ENCODE measurements around the gene THSD7A. TPM values are rescaled to one million over a fixed set of nuclear protein-coding genes. Genes with fewer than 3 reads are reported as not detected.

The THSD7A gene
- polyA plus RNA-seq, 6 donors from 2014 or later = not detected

DNA sequence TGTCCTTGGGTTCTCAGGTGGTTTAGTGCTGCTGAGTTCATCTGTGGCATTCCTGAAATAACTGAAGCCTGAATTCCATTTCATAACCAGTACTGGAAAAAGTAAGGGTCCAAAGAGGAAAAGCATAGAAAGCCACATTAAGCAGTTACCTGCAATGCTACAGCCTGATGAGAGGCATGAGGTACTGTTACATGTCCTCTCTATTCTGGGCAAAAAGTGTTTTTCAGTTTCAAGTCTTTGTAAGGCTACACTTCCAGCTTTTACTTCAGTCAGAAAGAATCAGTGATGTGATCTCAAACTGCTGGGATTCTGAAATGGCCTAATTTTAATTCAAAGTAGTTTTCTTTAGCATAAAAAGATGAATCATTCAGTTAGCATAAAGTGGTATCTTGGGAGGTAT is 488.9 kb downstream of the THSD7A start:
- Mint-ChIP-seq H3K9me3 (no peaks in the 10 kb centered on the region), H3K27me3 (peaks cover 5 to 8% (median 8%) of the 10 kb centered on the region in 3 donors), H3K4me1 (peaks cover 0 to 4% (median 2%) of the 10 kb centered on the region in 3 donors), H3K36me3 (no peaks in the 10 kb centered on the region), H3K27ac (no peak overlapping the region), H3K4me3 (no peak overlapping the region)
- ATAC-seq (ENCODE audit: low read depth in 2 of 2) (no peak), DNase-seq (no peak)

GRCh38 chr7:11341285-11341944 is 490.6 kb downstream of the THSD7A start:
- H3K4me1 Mint-ChIP-seq = peaks cover 0 to 4% (median 2%) of the 10 kb centered on the region in 3 donors
- DNase-seq (no peak), ATAC-seq (ENCODE audit: low read depth in 2 of 2) (no peak)
- no peaks in the 10 kb centered on the region for H3K36me3 Mint-ChIP-seq
- no peak overlapping the region for H3K4me3 Mint-ChIP-seq
- H3K9me3 Mint-ChIP-seq = no peaks in the 10 kb centered on the region
- H3K27ac Mint-ChIP-seq = no peak overlapping the region
- H3K27me3 Mint-ChIP-seq = peaks cover 3 to 8% (median 8%) of the 10 kb centered on the region in 3 donors

DNA sequence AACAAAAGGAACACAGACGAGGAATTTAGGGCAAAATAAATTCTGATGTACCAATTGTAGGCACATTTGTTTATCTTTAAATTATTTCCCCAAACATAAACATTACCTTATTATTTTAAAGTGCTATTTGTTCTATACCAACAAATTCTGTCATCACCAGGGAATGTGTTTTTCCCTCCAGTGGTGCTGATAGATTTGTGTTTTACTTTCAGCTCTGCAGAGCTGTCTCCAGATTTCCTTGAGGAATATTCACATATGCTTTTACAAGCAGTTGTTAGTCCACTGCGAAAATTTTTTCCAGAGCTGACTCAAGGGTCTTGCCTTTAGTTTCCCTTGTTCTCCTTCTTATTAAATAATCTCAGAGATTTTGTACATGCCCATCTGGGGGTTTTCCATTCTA is 495.6 kb downstream of the THSD7A start:
- DNase-seq = no peak
- Mint-ChIP-seq H3K27me3 (peaks cover 0 to 8% (median 0%) of the 10 kb centered on the region in 3 donors), H3K27ac (no peak overlapping the region), H3K4me3 (no peak overlapping the region), H3K9me3 (no peaks in the 10 kb centered on the region), H3K36me3 (no peaks in the 10 kb centered on the region), H3K4me1 (no peaks in the 10 kb centered on the region)
- no peak for ATAC-seq (ENCODE audit: low read depth in 2 of 2)

GRCh38 chr7:11335947-11336346 is 496.1 kb downstream of the THSD7A start:
- Mint-ChIP-seq H3K36me3 (no peaks in the 10 kb centered on the region), H3K27ac (no peak overlapping the region), H3K4me3 (no peak overlapping the region), H3K27me3 (peaks cover 0 to 8% (median 0%) of the 10 kb centered on the region in 3 donors), H3K4me1 (no peaks in the 10 kb centered on the region), H3K9me3 (no peaks in the 10 kb centered on the region)
- DNase-seq = no peak
- ATAC-seq (ENCODE audit: low read depth in 2 of 2) = no peak

DNA sequence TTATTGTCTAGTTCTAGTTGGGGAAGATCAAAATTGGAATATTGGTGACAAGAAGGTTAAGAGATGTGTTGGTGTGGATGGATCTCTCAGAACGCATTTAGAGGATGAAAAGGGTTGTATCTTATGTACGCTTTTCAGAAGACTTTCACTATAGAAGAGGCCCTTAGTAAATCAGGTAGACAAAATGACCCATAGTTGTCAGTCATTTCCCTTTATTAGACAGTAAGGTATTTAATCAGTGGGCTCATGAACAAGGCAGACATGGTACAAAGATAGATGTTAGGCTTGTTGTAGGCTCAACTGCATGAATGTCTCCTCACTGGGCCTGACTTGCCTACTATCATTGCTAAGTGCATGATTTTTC is 499.2 kb downstream of the THSD7A start:
- Mint-ChIP-seq H3K27ac (no peak overlapping the region), H3K9me3 (no peaks in the 10 kb centered on the region), H3K4me1 (no peaks in the 10 kb centered on the region), H3K36me3 (no peaks in the 10 kb centered on the region), H3K27me3 (no peaks in the 10 kb centered on the region), H3K4me3 (no peak overlapping the region)
- DNase-seq (no peak), ATAC-seq (ENCODE audit: low read depth in 2 of 2) (no peak)

- H3K27me3 Mint-ChIP-seq = no peaks in the 10 kb centered on the region
- no peaks in the 10 kb centered on the region for H3K4me1 Mint-ChIP-seq
- no peak for ATAC-seq (ENCODE audit: low read depth in 2 of 2)
- DNase-seq = no peak
- H3K27ac Mint-ChIP-seq = no peak overlapping the region
- no peak overlapping the region for H3K4me3 Mint-ChIP-seq
- H3K9me3 Mint-ChIP-seq = no peaks in the 10 kb centered on the region
- H3K36me3 Mint-ChIP-seq = no peaks in the 10 kb centered on the region
These were observed 499.7 kb downstream of the THSD7A start for GRCh38 chr7:11332186-11332864.

- no peak for ATAC-seq (ENCODE audit: low read depth in 2 of 2)
- no peaks in the 10 kb centered on the region for H3K9me3 Mint-ChIP-seq
- H3K4me1 Mint-ChIP-seq = no peaks in the 10 kb centered on the region
- no peaks in the 10 kb centered on the region for H3K27me3 Mint-ChIP-seq
- no peak overlapping the region for H3K4me3 Mint-ChIP-seq
- DNase-seq = no peak
- no peaks in the 10 kb centered on the region for H3K36me3 Mint-ChIP-seq
- no peak overlapping the region for H3K27ac Mint-ChIP-seq
These were observed 500.6 kb downstream of the THSD7A start for GRCh38 chr7:11331128-11332102.

DNA sequence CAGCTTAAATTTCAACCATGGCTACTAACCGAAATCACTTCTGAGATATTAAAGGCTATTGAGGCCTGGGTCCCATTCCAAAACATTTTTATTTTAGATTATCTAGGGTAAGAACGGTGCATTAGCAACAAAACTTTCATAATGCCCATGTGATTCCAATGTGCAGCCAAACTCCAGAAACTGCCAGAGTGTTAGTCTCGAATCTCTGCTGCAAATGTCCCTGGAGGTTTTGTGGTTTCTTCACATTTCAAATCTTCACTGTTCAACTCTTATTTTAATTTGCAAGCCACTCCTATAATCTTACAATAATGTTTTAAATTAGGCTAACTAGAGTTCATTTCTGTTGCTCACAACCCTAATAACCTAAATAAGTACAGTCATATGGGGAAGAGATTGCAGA is 501.3 kb downstream of the THSD7A start:
- Mint-ChIP-seq H3K27me3 (no peaks in the 10 kb centered on the region), H3K9me3 (no peaks in the 10 kb centered on the region), H3K27ac (no peak overlapping the region), H3K4me1 (no peaks in the 10 kb centered on the region), H3K4me3 (no peak overlapping the region), H3K36me3 (no peaks in the 10 kb centered on the region)
- no peak for ATAC-seq (ENCODE audit: low read depth in 2 of 2)
- DNase-seq = no peak

GRCh38 chr7:11330208-11330607 is 501.8 kb downstream of the THSD7A start:
- no peaks in the 10 kb centered on the region for H3K36me3 Mint-ChIP-seq
- ATAC-seq (ENCODE audit: low read depth in 2 of 2) (no peak), DNase-seq (no peak)
- no peaks in the 10 kb centered on the region for H3K4me1 Mint-ChIP-seq
- no peaks in the 10 kb centered on the region for H3K27me3 Mint-ChIP-seq
- no peak overlapping the region for H3K4me3 Mint-ChIP-seq
- no peaks in the 10 kb centered on the region for H3K9me3 Mint-ChIP-seq
- H3K27ac Mint-ChIP-seq = no peak overlapping the region

- ATAC-seq (ENCODE audit: low read depth in 2 of 2) (no peak), DNase-seq (no peak)
- Mint-ChIP-seq H3K9me3 (no peaks in the 10 kb centered on the region), H3K4me3 (no peak overlapping the region), H3K27ac (no peak overlapping the region), H3K27me3 (no peaks in the 10 kb centered on the region), H3K36me3 (no peaks in the 10 kb centered on the region), H3K4me1 (no peaks in the 10 kb centered on the region)
These were observed 502.4 kb downstream of the THSD7A start for GRCh38 chr7:11329626-11330025.

GRCh38 chr7:11328309-11328708 is 503.7 kb downstream of the THSD7A start:
- Mint-ChIP-seq H3K4me3 (no peak overlapping the region), H3K9me3 (no peaks in the 10 kb centered on the region), H3K36me3 (no peaks in the 10 kb centered on the region), H3K4me1 (no peaks in the 10 kb centered on the region), H3K27me3 (no peaks in the 10 kb centered on the region), H3K27ac (no peak overlapping the region)
- ATAC-seq (ENCODE audit: low read depth in 2 of 2) = no peak
- no peak for DNase-seq

- Mint-ChIP-seq H3K27me3 (no peaks in the 10 kb centered on the region), H3K9me3 (no peaks in the 10 kb centered on the region)
These were observed 504.4 kb downstream of the THSD7A start for GRCh38 chr7:11327633-11328032.

More at GRCh38 chr7:11327633-11328032, 504.4 kb downstream of the THSD7A start:
- no peak for ATAC-seq (ENCODE audit: low read depth in 2 of 2)
- Mint-ChIP-seq H3K36me3 (no peaks in the 10 kb centered on the region), H3K27ac (no peak overlapping the region), H3K4me1 (no peaks in the 10 kb centered on the region), H3K4me3 (no peak overlapping the region)
- DNase-seq = no peak
